ENCODE measurements around the gene IGFBP5. TPM values are rescaled to one million over a fixed set of nuclear protein-coding genes. Genes with fewer than 3 reads are reported as not detected.

The IGFBP5 gene
- total RNA-seq, 1 experiment from 2014 or later: 3.9 TPM

- ChIA-PET POLR2A (no interaction called here), CTCF (no interaction called here), RAD21 (ENCODE audit: low non-redundant PET in 1 of 2, low total read pairs in 2 of 2, uncharacterized antibody in 2 of 2, unreplicated experiment in 2 of 2) (no interaction called here)
- peaks cover 10% of the 10 kb centered on the region in 2 experiments for H3K4me1 ChIP-seq (ENCODE audit: control insufficient read depth in 1 of 2, insufficient read depth in 2 of 2, low read length in 2 of 2)
- H3K79me2 ChIP-seq (ENCODE audit: insufficient read depth, low read length): no peaks in the 10 kb centered on the region
- no peak overlapping the region for H3K27ac ChIP-seq (ENCODE audit: low read depth, low read length)
- no peaks in the 10 kb centered on the region for H3K9me2 ChIP-seq (ENCODE audit: insufficient read depth)
- H3K4me2 ChIP-seq (ENCODE audit: low read length): no peak overlapping the region
- no peaks in the 10 kb centered on the region for H3K27me3 ChIP-seq (ENCODE audit: insufficient read depth, low read length)
- DNase-seq (ENCODE audit: low read depth, low spot score) (no peak), ATAC-seq (no peak)
- no peak overlapping the region for H3K4me3 ChIP-seq (replicated peaks in 1 of 2; ENCODE audit: low read depth in 1 of 2, low read length in 2 of 2)
- H2AFZ ChIP-seq (ENCODE audit: low read depth, low read length, poor library complexity, severe bottlenecking): no peak overlapping the region
- TF ChIP-seq EZH2phosphoT487 (IDR thresholded peaks at IDR 0.05; ENCODE audit: borderline replicate concordance) (no peak), SRF (IDR thresholded peaks at IDR 0.05; ENCODE audit: low read depth) (no peak), EGR1 (IDR thresholded peaks at IDR 0.05; ENCODE audit: low read depth) (no peak), RAD21 (IDR thresholded peaks at IDR 0.05; ENCODE audit: low read depth) (no peak)
- no peaks in the 10 kb centered on the region for H3K36me3 ChIP-seq (ENCODE audit: control insufficient read depth in 1 of 2, insufficient read depth in 2 of 2, low read length in 2 of 2)
- no TSS peak for BruUV-seq (replicated peaks)
- H4K20me1 ChIP-seq (ENCODE audit: insufficient read depth): no peaks in the 10 kb centered on the region
- H3K9ac ChIP-seq (ENCODE audit: low read length): no peak overlapping the region
- intact Hi-C loops (cut with micrococcal nuclease): loop anchor here (10.0 kb wide), 1 partner anchor 265 kb away; the partner anchor contains the start of gene SMARCAL1
- H3K9me3 ChIP-seq (ENCODE audit: control insufficient read depth in 1 of 2, insufficient read depth in 1 of 2, low read depth in 1 of 2, low read length in 2 of 2): no peaks in the 10 kb centered on the region
Observed at GRCh38 chr2:216679658-216680024, 15.7 kb downstream of the IGFBP5 start.

GRCh38 chr2:216678813-216679657, 16.3 kb downstream of the IGFBP5 start:
- Histone ChIP-seq H3K4me2 (ENCODE audit: low read length) (no peak overlapping the region), H4K20me1 (ENCODE audit: insufficient read depth) (no peaks in the 10 kb centered on the region), H3K4me3 (replicated peaks in 1 of 2; ENCODE audit: low read depth in 1 of 2, low read length in 2 of 2) (no peak overlapping the region), H3K4me1 (ENCODE audit: control insufficient read depth in 1 of 2, insufficient read depth in 2 of 2, low read length in 2 of 2) (peaks cover 10% of the 10 kb centered on the region in 2 experiments), H3K27ac (ENCODE audit: low read depth, low read length) (no peak overlapping the region), H3K9me3 (ENCODE audit: control insufficient read depth in 1 of 2, insufficient read depth in 1 of 2, low read depth in 1 of 2, low read length in 2 of 2) (no peaks in the 10 kb centered on the region), H3K36me3 (ENCODE audit: control insufficient read depth in 1 of 2, insufficient read depth in 2 of 2, low read length in 2 of 2) (no peaks in the 10 kb centered on the region), H3K9ac (ENCODE audit: low read length) (no peak overlapping the region), H3K9me2 (ENCODE audit: insufficient read depth) (no peaks in the 10 kb centered on the region), H3K27me3 (ENCODE audit: insufficient read depth, low read length) (no peaks in the 10 kb centered on the region), H3K79me2 (ENCODE audit: insufficient read depth, low read length) (no peaks in the 10 kb centered on the region), H2AFZ (ENCODE audit: low read depth, low read length, poor library complexity, severe bottlenecking) (no peak overlapping the region)
- intact Hi-C loops (cut with micrococcal nuclease): no loop called here
- ChIA-PET RAD21 (ENCODE audit: low non-redundant PET in 1 of 2, low total read pairs in 2 of 2, uncharacterized antibody in 2 of 2, unreplicated experiment in 2 of 2) (no interaction called here), POLR2A (no interaction called here), CTCF (no interaction called here)
- DNase-seq (ENCODE audit: low read depth, low spot score): no peak
- no peak for ATAC-seq
- BruUV-seq (replicated peaks): no TSS peak
- TF ChIP-seq CBX3 (IDR thresholded peaks at IDR 0.05; ENCODE audit: low read depth) (no peak), SIN3A (IDR thresholded peaks at IDR 0.05; ENCODE audit: low read depth) (no peak), ZFX (IDR thresholded peaks at IDR 0.05) (no peak), FOSL1 (IDR thresholded peaks at IDR 0.05; ENCODE audit: low read depth) (no peak), TCF7L2 (IDR thresholded peaks at IDR 0.05; ENCODE audit: borderline replicate concordance, extremely low read depth, insufficient read depth, insufficient read length) (no peak), CTCF (IDR thresholded peaks at IDR 0.05 in 2 of 3, conservative IDR thresholded peaks at IDR 0.05 in 1 of 3; ENCODE audit: borderline replicate concordance in 1 of 3, insufficient read depth in 1 of 3, low read depth in 2 of 3, low read length in 2 of 3) (no peak), RAD21 (IDR thresholded peaks at IDR 0.05; ENCODE audit: low read depth) (no peak), POLR2A (IDR thresholded peaks at IDR 0.05; ENCODE audit: borderline replicate concordance, extremely low read depth, insufficient read depth, insufficient read length) (no peak), REST (IDR thresholded peaks at IDR 0.05; ENCODE audit: low read depth) (no peak), ELF1 (IDR thresholded peaks at IDR 0.05; ENCODE audit: borderline replicate concordance, low read depth) (no peak)
- TF ChIP-seq, protein P1, sequence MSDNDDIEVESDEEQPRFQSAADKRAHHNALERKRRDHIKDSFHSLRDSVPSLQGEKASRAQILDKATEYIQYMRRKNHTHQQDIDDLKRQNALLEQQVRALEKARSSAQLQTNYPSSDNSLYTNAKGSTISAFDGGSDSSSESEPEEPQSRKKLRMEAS (IDR thresholded peaks at IDR 0.05): no peak
- TF ChIP-seq, protein P2, sequence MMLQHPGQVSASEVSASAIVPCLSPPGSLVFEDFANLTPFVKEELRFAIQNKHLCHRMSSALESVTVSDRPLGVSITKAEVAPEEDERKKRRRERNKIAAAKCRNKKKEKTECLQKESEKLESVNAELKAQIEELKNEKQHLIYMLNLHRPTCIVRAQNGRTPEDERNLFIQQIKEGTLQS (IDR thresholded peaks at IDR 0.05): no peak
